Vagina (tissue), 2 donors: ENCODE measurements around the gene NADK2. TPM values are rescaled to one million over a fixed set of nuclear protein-coding genes. Genes with fewer than 3 reads are reported as not detected.

ENCODE experiments used
- DNase-seq, 2 donors: peaks; one replicate each; pipeline ENCODE4 v3.0.0-alpha.2; 2017; ENCODE audit errors: extremely low spot score in 2 of 2
- H3K27ac ChIP-seq: fragments of 200-600 bp; sonication (generic); one replicate; pipeline ENCODE4 v1.5.1; 2019
- H3K27me3 ChIP-seq: fragments of 200-600 bp; sonication (generic); one replicate; pipeline ENCODE4 v1.5.1; 2019
- H3K36me3 ChIP-seq, 2 donors: fragments of 200-600 bp; sonication (generic); one replicate each; pipeline ENCODE4 v1.5.1; 2017 to 2019
- H3K4me1 ChIP-seq: fragments of 200-600 bp; sonication (generic); one replicate; pipeline ENCODE4 v1.5.1; 2019
- H3K4me3 ChIP-seq, 2 donors: fragments of 200-600 bp; sonication (generic); 1 replicate in 1 of 2; 2 replicates in 1 of 2; pipeline ENCODE4 v1.5.1; 2016 to 2019
- H3K9me3 ChIP-seq: fragments of 200-600 bp; sonication (generic); one replicate; pipeline ENCODE4 v1.5.1; 2019
- POLR2A ChIP-seq, 2 donors: fragments of 450-650 bp; IDR thresholded peaks; one replicate each; pipeline ENCODE4 v1.6.1; 2017; ENCODE audit warnings: antibody characterized with exemption in 2 of 2, mild to moderate bottlenecking in 2 of 2, moderate library complexity in 2 of 2
- POLR2AphosphoS5 ChIP-seq, 2 donors: sonication (generic); formaldehyde crosslinking; IDR thresholded peaks; one replicate each; pipeline ENCODE4 v1.9.0; 2017; ENCODE audit warnings: antibody characterized with exemption in 2 of 2, mild to moderate bottlenecking in 2 of 2, low read depth in 1 of 2; ENCODE audit not compliant: insufficient read depth in 1 of 2
- intact Hi-C: fragments of 100-400 bp; cut with DNase I; formaldehyde crosslinking; loops from one replicate; pipeline ENCODE4 v1.15.1; 2023
- microRNA counts, 2 donors: library from miRNA; unstranded; fragments of <30 nt; microRNA quantifications; one replicate each; lab custom pipeline; 2016 to 2017
- microRNA-seq: library from miRNA; unstranded; fragments of <30 nt; microRNA quantifications from one replicate; pipeline ENCODE4, GENCODE V29; 2017; ENCODE audit warnings: borderline number of aligned reads, borderline replicate concordance
- small RNA-seq: library from RNA; depleted of rRNA; stranded (forward); fragments of <200 nt; gene quantifications from one replicate; pipeline ENCODE3, GENCODE V24; 2016
- total RNA-seq: library from RNA; depleted of rRNA; stranded (reverse); fragments of >200 nt; gene quantifications from one replicate; pipeline ENCODE4 v1.2.3, GENCODE V29; 2016
- TF ChIP-seq, protein P1 (sequence below), 3 experiments: fragments of 450-650 bp in 2 of 3; fragments of 200-600 bp in 1 of 3; sonication (generic) in 1 of 3; IDR thresholded peaks; one replicate each; pipeline ENCODE4 v1.5.1; 2017 to 2019; ENCODE audit warnings: antibody characterized with exemption in 3 of 3, mild to moderate bottlenecking in 2 of 3, moderate library complexity in 2 of 3

NADK2 gene
- total RNA-seq, 1 donor from 2014 or later, result 9.6 TPM

DNA sequence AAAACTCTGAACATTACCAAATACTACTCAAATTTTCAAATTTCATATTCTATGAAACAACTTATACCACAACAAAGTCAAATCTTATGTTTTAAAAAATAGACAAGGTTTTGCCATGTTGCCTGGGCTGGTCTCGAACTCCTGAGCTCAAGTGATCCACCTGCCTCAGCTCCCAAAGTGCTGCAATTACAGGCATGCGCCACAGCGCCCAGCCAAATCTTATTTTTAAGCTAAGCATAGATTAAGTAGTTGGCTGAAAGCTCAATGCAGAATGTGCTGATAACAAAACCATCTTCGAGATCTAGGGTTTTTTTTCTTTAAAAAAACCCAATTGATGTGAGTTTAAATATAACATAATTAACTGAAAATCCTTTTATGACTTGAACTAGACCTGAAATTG, 96.4 kb downstream of the NADK2 start:
- H3K4me3 ChIP-seq, result no peak overlapping the region
- H3K36me3 ChIP-seq, result peaks cover 0 to 19% of the 10 kb centered on the region in 2 donors
- no peak for DNase-seq
- no peaks in the 10 kb centered on the region for H3K27me3 ChIP-seq
- H3K27ac ChIP-seq, result no peak overlapping the region
- H3K9me3 ChIP-seq, result no peaks in the 10 kb centered on the region
- TF ChIP-seq, protein P1, sequence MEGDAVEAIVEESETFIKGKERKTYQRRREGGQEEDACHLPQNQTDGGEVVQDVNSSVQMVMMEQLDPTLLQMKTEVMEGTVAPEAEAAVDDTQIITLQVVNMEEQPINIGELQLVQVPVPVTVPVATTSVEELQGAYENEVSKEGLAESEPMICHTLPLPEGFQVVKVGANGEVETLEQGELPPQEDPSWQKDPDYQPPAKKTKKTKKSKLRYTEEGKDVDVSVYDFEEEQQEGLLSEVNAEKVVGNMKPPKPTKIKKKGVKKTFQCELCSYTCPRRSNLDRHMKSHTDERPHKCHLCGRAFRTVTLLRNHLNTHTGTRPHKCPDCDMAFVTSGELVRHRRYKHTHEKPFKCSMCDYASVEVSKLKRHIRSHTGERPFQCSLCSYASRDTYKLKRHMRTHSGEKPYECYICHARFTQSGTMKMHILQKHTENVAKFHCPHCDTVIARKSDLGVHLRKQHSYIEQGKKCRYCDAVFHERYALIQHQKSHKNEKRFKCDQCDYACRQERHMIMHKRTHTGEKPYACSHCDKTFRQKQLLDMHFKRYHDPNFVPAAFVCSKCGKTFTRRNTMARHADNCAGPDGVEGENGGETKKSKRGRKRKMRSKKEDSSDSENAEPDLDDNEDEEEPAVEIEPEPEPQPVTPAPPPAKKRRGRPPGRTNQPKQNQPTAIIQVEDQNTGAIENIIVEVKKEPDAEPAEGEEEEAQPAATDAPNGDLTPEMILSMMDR (IDR thresholded peaks at IDR 0.05), result no peak
- TF ChIP-seq POLR2AphosphoS5 (IDR thresholded peaks at IDR 0.05; ENCODE audit: insufficient read depth in 1 of 2, low read depth in 1 of 2) (no peak), POLR2A (IDR thresholded peaks at IDR 0.05) (no peak)
- intact Hi-C loops, result no loop called here
- H3K4me1 ChIP-seq, result peaks cover 2% of the 10 kb centered on the region

MicroRNA genes within 50 kb of the gene (microRNA counts, 767-probe panel; counts per million panel counts)
- microRNA hsa-miR-580 (lab: Ali Mortazavi, UCI), result 238 to 261 counts per million in 2 donors

Small RNA genes within 50 kb of the gene (microRNA-seq; reads per million reads assigned to microRNA genes)
- not detected for gene MIR580

Small RNA genes within 50 kb of the gene (small RNA-seq; reads per million reads assigned to genes)
- gene MIR580, result not detected
- gene RNU6-1305P, result not detected

Other genes starting within 250 kb of the NADK2 start
- gene UGT3A2, start 175.0 kb downstream of the NADK2 start, total RNA-seq, result not detected
- gene LMBRD2, start 90.0 kb downstream of the NADK2 start, total RNA-seq, result 5.6 TPM
- gene SKP2, start 89.8 kb downstream of the NADK2 start, total RNA-seq, result 12.0 TPM
- gene RANBP3L, start 60.0 kb upstream of the NADK2 start, total RNA-seq, result 3.2 TPM